HepG2 (cell line): Measurements from ENCODE around the gene SRRM1. TPM values are rescaled to one million over a fixed set of nuclear protein-coding genes. Genes with fewer than 3 reads are reported as not detected.

Experiments
- AHR ChIP-seq: IDR thresholded peaks from 2 replicates; pipeline ENCODE4 v1.6.1; 2018; ENCODE audit warnings: missing genetic modification reagents, missing compliant biosample characterization
- CENPT ChIP-seq: sonication (generic); formaldehyde crosslinking; IDR thresholded peaks from 2 replicates; pipeline ENCODE4 v1.8.0; 2022; ENCODE audit warnings: low read depth, mild to moderate bottlenecking, moderate library complexity, missing genetic modification reagents
- CSRNP1 ChIP-seq: sonication (generic); formaldehyde crosslinking; IDR thresholded peaks from 2 replicates; pipeline ENCODE4 v1.8.1; 2023; ENCODE audit warnings: mild to moderate bottlenecking, missing genetic modification reagents
- KLF12 ChIP-seq: sonication (generic); formaldehyde crosslinking; IDR thresholded peaks from 2 replicates; pipeline ENCODE4 v1.4.0; 2020; ENCODE audit warnings: missing genetic modification reagents, borderline replicate concordance
- LCORL ChIP-seq, 2 experiments: fragments of 450-650 bp in 1 of 2; sonication (generic) in 1 of 2; formaldehyde crosslinking in 1 of 2; IDR thresholded peaks; 2 replicates each; pipeline versions ENCODE4 v1.5.0 to v1.6.1; 2017 to 2020; ENCODE audit warnings: antibody characterized with exemption in 1 of 2, missing genetic modification reagents in 1 of 2
- RAD51 ChIP-seq: fragments of 450-650 bp; IDR thresholded peaks from 2 replicates; pipeline ENCODE4 v1.6.1; 2016; ENCODE audit warnings: borderline replicate concordance
- RBAK ChIP-seq: sonication (generic); formaldehyde crosslinking; IDR thresholded peaks from 2 replicates; pipeline ENCODE4 v1.5.1; 2020; ENCODE audit warnings: mild to moderate bottlenecking, missing genetic modification reagents
- SMARCC2 ChIP-seq: fragments of 450-650 bp; IDR thresholded peaks from 2 replicates; pipeline ENCODE4 v1.6.1; 2017; ENCODE audit warnings: antibody characterized with exemption, mild to moderate bottlenecking
- SOX13 ChIP-seq, 3 experiments: fragments of 450-650 bp in 1 of 3; sonication (generic) in 1 of 3; formaldehyde crosslinking in 1 of 3; IDR thresholded peaks in 2 of 3; conservative IDR thresholded peaks in 1 of 3; 2 replicates each; pipeline versions ENCODE4 v1.5.0 to v1.6.1; 2016 to 2020; ENCODE audit warnings: antibody characterized with exemption in 1 of 3, mild to moderate bottlenecking in 1 of 3, missing compliant biosample characterization in 1 of 3, missing genetic modification reagents in 1 of 3, moderate library complexity in 1 of 3
- SRSF9 ChIP-seq: fragments of 200-400 bp; formaldehyde crosslinking; IDR thresholded peaks from 2 replicates; pipeline ENCODE4 v1.6.1; 2018; ENCODE audit warnings: borderline replicate concordance, mild to moderate bottlenecking, low read depth, low read length; ENCODE audit not compliant: insufficient read depth, poor library complexity, severe bottlenecking
- TERF1 ChIP-seq: sonication (generic); formaldehyde crosslinking; IDR thresholded peaks from 2 replicates; pipeline ENCODE4 v1.8.0; 2022; ENCODE audit warnings: mild to moderate bottlenecking, missing genetic modification reagents, moderate library complexity
- TP53 ChIP-seq: sonication (generic); formaldehyde crosslinking; conservative IDR thresholded peaks from 2 replicates; pipeline ENCODE4 v1.4.0; 2020; ENCODE audit warnings: missing genetic modification reagents
- ZBTB33 ChIP-seq: sonication (generic); formaldehyde crosslinking; IDR thresholded peaks from 2 replicates; pipeline ENCODE4 v1.4.0; 2020; ENCODE audit warnings: missing genetic modification reagents
- ZEB1 ChIP-seq: IDR thresholded peaks from 2 replicates; pipeline ENCODE4 v1.6.1; 2012; ENCODE audit warnings: mild to moderate bottlenecking, low read depth, inconsistent platforms; ENCODE audit not compliant: insufficient replicate concordance
- ZFP1 ChIP-seq: IDR thresholded peaks from 2 replicates; pipeline ENCODE4 v1.6.1; 2016
- ZNF136 ChIP-seq: sonication (generic); formaldehyde crosslinking; IDR thresholded peaks from 2 replicates; pipeline ENCODE4 v1.8.1; 2022; ENCODE audit warnings: low read depth, mild to moderate bottlenecking, moderate library complexity, missing genetic modification reagents
- ZNF180 ChIP-seq: sonication (generic); formaldehyde crosslinking; IDR thresholded peaks from 2 replicates; pipeline ENCODE4 v1.4.0; 2020; ENCODE audit warnings: low read depth, missing genetic modification reagents, borderline replicate concordance
- ZNF230 ChIP-seq: sonication (generic); formaldehyde crosslinking; IDR thresholded peaks from 2 replicates; pipeline ENCODE4 v1.4.0; 2020; ENCODE audit warnings: mild to moderate bottlenecking, missing genetic modification reagents
- ZNF543 ChIP-seq: sonication (generic); formaldehyde crosslinking; IDR thresholded peaks from 2 replicates; pipeline ENCODE4 v1.4.0; 2020; ENCODE audit warnings: mild to moderate bottlenecking, missing genetic modification reagents
- ZNF616 ChIP-seq: sonication (generic); formaldehyde crosslinking; IDR thresholded peaks from 2 replicates; pipeline ENCODE4 v1.5.0; 2020; ENCODE audit warnings: low read depth, mild to moderate bottlenecking, missing genetic modification reagents
- ZNF7 ChIP-seq: IDR thresholded peaks from 2 replicates; pipeline ENCODE4 v1.6.1; 2016; ENCODE audit warnings: missing biosample characterization, missing genetic modification reagents
- ZSCAN20 ChIP-seq: sonication (generic); formaldehyde crosslinking; IDR thresholded peaks from 2 replicates; pipeline ENCODE4 v1.4.0; 2020; ENCODE audit warnings: missing genetic modification reagents, mild to moderate bottlenecking, borderline replicate concordance
- polyA plus RNA-seq, 8 experiments: library from polyadenylated mRNA; depleted of rRNA in 3 of 8; stranded (reverse) in 7 of 8; unstranded in 1 of 8; fragments of >200 nt; fragmentation: Illumina TruSeq in 4 of 8; extraction: Trizol in 4 of 8; gene quantifications; 2 replicates each; pipeline versions ENCODE4 v1.2.1 to v1.2.3, GENCODE V29; 2011 to 2016; ENCODE audit warnings: low read depth in 4 of 8, missing spikeins in 1 of 8, mixed read lengths in 1 of 8; ENCODE audit not compliant: insufficient read depth in 1 of 8
- total RNA-seq, 5 experiments: library from RNA; depleted of rRNA; stranded (reverse); fragments of >200 nt; fragmentation: Illumina TruSeq; extraction: Trizol; gene quantifications; 2 replicates each; pipeline ENCODE4 v1.2.3, GENCODE V29; 2016; ENCODE audit warnings: low read depth in 1 of 5
- TF ChIP-seq, protein P1 (sequence below): sonication (generic); formaldehyde crosslinking; IDR thresholded peaks from 2 replicates; pipeline ENCODE4 v1.4.0; 2020; ENCODE audit warnings: mild to moderate bottlenecking, missing genetic modification reagents

SRRM1 gene
- total and polyA plus RNA-seq, 2 of the 13 experiments (the other 11 are each of a cell fraction or from before 2014, with no cell fraction given): 31.6 to 44.5 TPM

DNA sequence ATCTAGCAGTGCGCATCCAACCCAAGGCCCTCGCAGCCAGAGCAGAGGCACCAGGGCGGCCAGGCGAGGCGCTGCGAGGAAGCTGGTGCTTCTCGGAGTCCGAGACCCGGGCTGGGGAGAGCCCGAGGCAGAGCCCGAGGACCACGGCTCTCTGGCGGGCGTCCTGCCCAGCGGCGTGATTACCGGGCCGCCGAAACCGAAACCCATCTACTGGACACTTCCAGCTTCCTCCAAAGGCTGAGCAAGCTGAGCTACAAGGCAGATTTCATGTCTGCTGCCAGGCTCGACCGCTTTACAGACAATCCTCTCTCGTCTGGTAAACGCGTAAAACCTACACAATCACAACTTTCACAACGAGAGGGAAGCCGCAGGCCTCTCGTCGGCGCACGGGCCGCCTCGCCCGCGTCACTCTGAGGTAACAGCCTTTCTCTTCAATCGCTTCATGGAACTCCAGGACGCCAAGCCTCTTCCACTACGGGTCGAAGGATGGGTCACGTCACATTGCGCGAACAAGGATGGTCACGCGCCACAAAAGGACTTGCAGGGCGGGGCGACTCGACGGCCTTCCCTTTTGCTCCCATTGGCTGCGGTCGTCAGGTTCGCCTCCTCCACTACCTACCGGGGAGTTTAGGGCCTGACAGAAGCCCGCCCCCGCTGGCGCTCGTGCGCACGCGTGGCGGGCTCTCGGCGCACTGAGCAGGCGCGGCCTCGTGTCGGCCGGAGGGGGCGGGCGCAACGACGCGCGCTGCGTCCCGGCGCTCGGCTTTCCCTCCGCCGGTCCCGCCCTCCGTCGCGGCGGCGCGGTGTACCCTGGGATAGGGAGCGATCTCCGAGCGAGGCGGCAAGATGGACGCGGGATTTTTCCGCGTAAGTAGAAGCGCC is at the start of gene SRRM1 (continued):
- TF ChIP-seq ZNF180 (CRISPR knock-in tag): no peak
- TF ChIP-seq RBAK (CRISPR knock-in tag): no peak
- TF ChIP-seq SMARCC2: no peak
- no peak for TF ChIP-seq LCORL (IDR thresholded peaks at IDR 0.05)
- no peak for TF ChIP-seq LCORL (CRISPR knock-in tag; IDR thresholded peaks at IDR 0.05)
- TF ChIP-seq CENPT (CRISPR knock-in tag): peak; percentile 78; the same call in 1 of the 2 replicates
- TF ChIP-seq ZNF7 (CRISPR knock-in tag): no peak
- 0 out of 2 replicates have a peak, but pooled peaks have one; percentile 6 for TF ChIP-seq ZFP1 (CRISPR knock-in tag)
- TF ChIP-seq ZNF230: peak; percentile 80; the same call in 1 of the 2 replicates
- peak; percentile 81 for TF ChIP-seq CSRNP1
- peak; percentile 84 for TF ChIP-seq ZNF136 (CRISPR knock-in tag)
- TF ChIP-seq SOX13 (IDR thresholded peaks at IDR 0.05): no peak
- peak in 1 of 2 experiments; percentile 54; a peak in 2 of 4 replicates for TF ChIP-seq SOX13 (CRISPR knock-in tag; conservative IDR thresholded peaks at IDR 0.05 in 1 of 2, IDR thresholded peaks at IDR 0.05 in 1 of 2)
- peak; percentile 68; the same call in 1 of the 2 replicates for TF ChIP-seq ZNF616 (CRISPR knock-in tag)
- TF ChIP-seq ZEB1: no peak
- peak; percentile 26; the same call in 1 of the 2 replicates for TF ChIP-seq AHR (CRISPR knock-in tag)
- no peak for TF ChIP-seq ZBTB33 (CRISPR knock-in tag)
- peak; percentile 22; the same call in 1 of the 2 replicates for TF ChIP-seq RAD51
- TF ChIP-seq TP53: peak; percentile 70; the same call in 1 of the 2 replicates
- no peak; the same call in 1 of the 2 replicates for TF ChIP-seq ZSCAN20 (CRISPR knock-in tag)
- TF ChIP-seq ZNF543 (CRISPR knock-in tag): 0 out of 2 replicates have a peak, but pooled peaks have one; percentile 46
- no peak for TF ChIP-seq TERF1 (CRISPR knock-in tag)
- TF ChIP-seq SRSF9: no peak
- TF ChIP-seq, protein P1, sequence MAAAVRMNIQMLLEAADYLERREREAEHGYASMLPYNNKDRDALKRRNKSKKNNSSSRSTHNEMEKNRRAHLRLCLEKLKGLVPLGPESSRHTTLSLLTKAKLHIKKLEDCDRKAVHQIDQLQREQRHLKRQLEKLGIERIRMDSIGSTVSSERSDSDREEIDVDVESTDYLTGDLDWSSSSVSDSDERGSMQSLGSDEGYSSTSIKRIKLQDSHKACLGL (CRISPR knock-in tag): 0 out of 2 replicates have a peak, but pooled peaks have one; percentile 19
- TF ChIP-seq KLF12: peak; percentile 75; the same call in 1 of the 2 replicates
